ENCODE measurements around the gene EQTN.

GRCh38 chr9:27261517-27262211, 35.3 kb downstream of the EQTN start:
- TF ChIP-seq ATF3 (IDR thresholded peaks at IDR 0.05) (no peak), CTCF (IDR thresholded peaks at IDR 0.05; ENCODE audit: low read depth, low read length, missing input control) (no peak), RAD21 (IDR thresholded peaks at IDR 0.05) (no peak), GABPA (IDR thresholded peaks at IDR 0.05 in 1 of 2, conservative IDR thresholded peaks at IDR 0.05 in 1 of 2) (no peak), HNF4G (IDR thresholded peaks at IDR 0.05) (no peak)
